ENCODE measurements around the gene RAD51B. TPM values are rescaled to one million over a fixed set of nuclear protein-coding genes. Genes with fewer than 3 reads are reported as not detected.

The RAD51B gene
- total RNA-seq, 1 experiment from 2014 or later: 10.8 TPM

DNA sequence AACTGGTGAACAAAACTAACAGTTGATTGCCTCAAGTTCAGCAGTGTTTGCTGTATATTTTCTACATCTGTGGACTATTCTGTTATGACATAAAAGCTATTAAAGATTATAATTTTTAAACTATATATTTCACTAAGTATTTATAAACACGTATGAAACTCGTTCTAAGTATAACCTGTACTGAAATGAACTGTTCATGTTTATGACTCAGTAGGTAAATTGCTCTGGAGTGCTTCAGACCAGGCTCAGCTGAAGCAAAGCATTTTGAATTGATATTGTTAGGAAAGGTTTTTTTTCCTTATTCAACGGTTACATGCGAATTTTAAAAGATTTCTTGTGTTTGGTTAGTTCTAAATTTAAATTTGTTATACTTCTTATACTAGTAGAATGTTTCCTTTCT lies 151.3 kb downstream of the RAD51B start:
- intact Hi-C loops (cut with micrococcal nuclease): loop anchor here (5.0 kb wide), 1 partner anchor 36 kb away; no protein-coding TSS in a partner anchor
- H3K9ac ChIP-seq (ENCODE audit: low read length): no peak overlapping the region
- ChIA-PET CTCF (interaction anchor here (0.7 kb wide), 1 partner anchor 27 kb away, joined by 5 read pairs; no protein-coding TSS in a partner anchor), POLR2A (ENCODE audit: unreplicated experiment) (interaction anchor here (0.5 kb wide), 1 partner anchor 54 kb away, joined by 4 read pairs; no protein-coding TSS in a partner anchor)
- no peaks in the 10 kb centered on the region for H3K36me3 ChIP-seq (ENCODE audit: low read depth, low read length)
- no peaks in the 10 kb centered on the region for H3K79me2 ChIP-seq (ENCODE audit: low read length)
- H4K20me1 ChIP-seq (ENCODE audit: low read length): no peaks in the 10 kb centered on the region
- no peaks in the 10 kb centered on the region for H3F3A ChIP-seq (ENCODE audit: low read length, unreplicated experiment)
- no peaks in the 10 kb centered on the region for H3K9me2 ChIP-seq (replicated peaks; ENCODE audit: low read length)
- peak overlapping the region; percentile 36; the same call in 1 of the 2 replicates for H3K27ac ChIP-seq (ENCODE audit: low read length)
- no TSS peak for BruUV-seq (replicated peaks)
- peaks cover 24% of the 10 kb centered on the region for H3K4me1 ChIP-seq (ENCODE audit: insufficient read depth, low read length)
- ATAC-seq: no peak; the same call in 1 of the 2 replicates
- H3K4me3 ChIP-seq (ENCODE audit: low read length): no peak overlapping the region
- peak overlapping the region; percentile 16; the same call in 1 of the 2 replicates for H3K4me2 ChIP-seq (ENCODE audit: low read length)
- no peaks in the 10 kb centered on the region for H3K27me3 ChIP-seq (ENCODE audit: low read length)
- TF ChIP-seq, protein P1, sequence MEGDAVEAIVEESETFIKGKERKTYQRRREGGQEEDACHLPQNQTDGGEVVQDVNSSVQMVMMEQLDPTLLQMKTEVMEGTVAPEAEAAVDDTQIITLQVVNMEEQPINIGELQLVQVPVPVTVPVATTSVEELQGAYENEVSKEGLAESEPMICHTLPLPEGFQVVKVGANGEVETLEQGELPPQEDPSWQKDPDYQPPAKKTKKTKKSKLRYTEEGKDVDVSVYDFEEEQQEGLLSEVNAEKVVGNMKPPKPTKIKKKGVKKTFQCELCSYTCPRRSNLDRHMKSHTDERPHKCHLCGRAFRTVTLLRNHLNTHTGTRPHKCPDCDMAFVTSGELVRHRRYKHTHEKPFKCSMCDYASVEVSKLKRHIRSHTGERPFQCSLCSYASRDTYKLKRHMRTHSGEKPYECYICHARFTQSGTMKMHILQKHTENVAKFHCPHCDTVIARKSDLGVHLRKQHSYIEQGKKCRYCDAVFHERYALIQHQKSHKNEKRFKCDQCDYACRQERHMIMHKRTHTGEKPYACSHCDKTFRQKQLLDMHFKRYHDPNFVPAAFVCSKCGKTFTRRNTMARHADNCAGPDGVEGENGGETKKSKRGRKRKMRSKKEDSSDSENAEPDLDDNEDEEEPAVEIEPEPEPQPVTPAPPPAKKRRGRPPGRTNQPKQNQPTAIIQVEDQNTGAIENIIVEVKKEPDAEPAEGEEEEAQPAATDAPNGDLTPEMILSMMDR (conservative IDR thresholded peaks at IDR 0.05; ENCODE audit: low read depth, low read length): no peak
- TF ChIP-seq EZH2phosphoT487 (IDR thresholded peaks at IDR 0.05; ENCODE audit: borderline replicate concordance, low read length) (no peak), EZH2 (IDR thresholded peaks at IDR 0.05; ENCODE audit: low read length, unreplicated experiment) (no peak)
- H2AFZ ChIP-seq (ENCODE audit: low read length): no peak overlapping the region
- DNase-seq: peak; percentile 17
- H3K9me3 ChIP-seq (ENCODE audit: low read length): no peaks in the 10 kb centered on the region

DNA sequence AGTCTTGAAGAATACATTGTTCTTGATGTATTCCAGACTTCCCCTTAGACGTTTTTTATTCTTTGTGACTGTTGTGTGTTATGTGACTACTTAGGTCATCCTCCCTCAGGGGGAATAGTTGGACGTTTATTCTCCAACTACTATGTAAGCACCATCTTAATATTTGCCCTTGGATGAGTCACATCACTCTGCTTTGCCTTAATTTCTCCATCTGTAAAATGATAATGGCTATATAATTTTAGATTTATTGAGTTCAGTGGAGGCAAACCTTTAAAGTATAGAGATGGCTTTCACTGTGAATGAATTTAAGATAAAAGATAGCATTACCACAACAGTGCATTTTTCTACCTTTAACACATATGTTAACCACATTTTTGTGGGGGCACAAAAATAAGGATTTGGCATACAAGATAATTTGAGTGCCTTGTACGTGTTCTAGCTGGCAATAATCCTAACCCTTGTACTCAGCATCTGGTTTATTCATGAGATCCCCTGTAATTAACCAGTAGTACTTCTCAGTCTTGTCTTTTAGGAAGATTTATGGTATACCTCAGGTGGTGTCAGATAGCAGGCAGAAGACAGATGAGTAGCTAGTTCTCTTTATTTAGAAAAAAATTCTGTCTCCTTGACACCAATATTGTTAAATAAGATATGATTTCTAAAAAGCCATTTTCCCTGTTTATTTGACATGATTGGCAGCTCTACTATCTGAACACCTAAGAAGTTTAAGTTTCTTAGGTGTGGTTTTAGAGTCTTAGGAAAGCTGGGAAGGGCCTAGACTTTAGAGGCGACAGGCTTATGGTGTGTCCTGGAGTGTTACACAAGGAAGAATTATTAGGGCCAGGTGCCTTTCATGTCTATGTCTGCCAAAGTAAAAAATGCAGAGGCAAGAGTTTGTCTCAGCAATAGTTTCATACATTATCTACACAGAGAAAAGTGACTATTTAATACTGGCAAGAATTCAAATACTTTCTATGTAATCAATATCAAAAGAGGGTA lies 152.3 kb downstream of the RAD51B start:
- Histone ChIP-seq H2AFZ (ENCODE audit: low read length) (no peak overlapping the region), H3F3A (ENCODE audit: low read length, unreplicated experiment) (no peaks in the 10 kb centered on the region), H3K27me3 (ENCODE audit: low read length) (no peaks in the 10 kb centered on the region), H3K4me1 (ENCODE audit: insufficient read depth, low read length) (peaks cover 24% of the 10 kb centered on the region), H3K9ac (ENCODE audit: low read length) (no peak overlapping the region), H3K4me2 (ENCODE audit: low read length) (peak overlapping the region; percentile 16), H3K4me3 (ENCODE audit: low read length) (no peak overlapping the region), H3K9me3 (ENCODE audit: low read length) (no peaks in the 10 kb centered on the region), H3K27ac (ENCODE audit: low read length) (peak overlapping the region; percentile 36), H3K9me2 (replicated peaks; ENCODE audit: low read length) (no peaks in the 10 kb centered on the region), H3K79me2 (ENCODE audit: low read length) (no peaks in the 10 kb centered on the region), H3K36me3 (ENCODE audit: low read depth, low read length) (no peaks in the 10 kb centered on the region), H4K20me1 (ENCODE audit: low read length) (no peaks in the 10 kb centered on the region)
- DNase-seq (peak; percentile 84), ATAC-seq (peak; percentile 98)
- ChIA-PET CTCF (interaction anchor here (0.6 kb wide), 1 partner anchor 89 kb away, joined by 10 read pairs; no protein-coding TSS in a partner anchor), POLR2A (ENCODE audit: unreplicated experiment) (interaction anchor here (0.5 kb wide), 1 partner anchor 53 kb away, joined by 4 read pairs; no protein-coding TSS in a partner anchor)
- BruUV-seq (replicated peaks): no TSS peak
- TF ChIP-seq EZH2phosphoT487 (IDR thresholded peaks at IDR 0.05; ENCODE audit: borderline replicate concordance, low read length) (no peak), EZH2 (IDR thresholded peaks at IDR 0.05; ENCODE audit: low read length, unreplicated experiment) (no peak)
- TF ChIP-seq, protein P1 (conservative IDR thresholded peaks at IDR 0.05; ENCODE audit: low read depth, low read length): no peak
- intact Hi-C loops (cut with micrococcal nuclease): loop anchor here (5.0 kb wide), 1 partner anchor 35 kb away; no protein-coding TSS in a partner anchor

Data from PC-3 (cell line).